ENCODE measurements around the gene DOHH.

GRCh38 chr19:3455960-3456601, 44.4 kb downstream of the DOHH start:
- TF ChIP-seq CTCF (IDR thresholded peaks at IDR 0.05) (no peak), POLR2A (IDR thresholded peaks at IDR 0.05) (no peak), EP300 (IDR thresholded peaks at IDR 0.05) (no peak)

All from gastroesophageal sphincter (tissue), 3 donors.